B cell (primary cell): ENCODE results near the gene MAPK14. TPM values are rescaled to one million over a fixed set of nuclear protein-coding genes. Genes with fewer than 3 reads are reported as not detected.

Experiments
- ATAC-seq: fragments of 200-7000 bp; cut with Tn5 transposase; one replicate; pipeline ENCODE4 v1.10.0; 2021; ENCODE audit warnings: low read depth, mild to moderate bottlenecking, moderate number of reproducible peaks, moderate library complexity
- CTCF ChIA-PET: fragments of 350-600 bp; sonication (Branson Sonifier 250); formaldehyde crosslinking; loops from one replicate; lab custom pipeline; 2021; ENCODE audit warnings: antibody characterized with exemption, inconsistent platforms; lab: Charles Lee
- POLR2A ChIA-PET: fragments of 350-600 bp; sonication (Branson Sonifier 250); formaldehyde crosslinking; loops from one replicate; lab custom pipeline; 2021; ENCODE audit warnings: antibody characterized with exemption; lab: Charles Lee
- DNase-seq: peaks from one replicate; pipeline ENCODE4 v3.0.0; 2013
- H2AFZ ChIP-seq: 2 replicates; pipeline ENCODE4 v1.6.1; 2012; ENCODE audit warnings: mild to moderate bottlenecking, low read depth, low read length; ENCODE audit not compliant: insufficient read depth, poor library complexity, severe bottlenecking
- H3K27ac ChIP-seq, 2 donors: 1 replicate in 1 of 2; 2 replicates in 1 of 2; pipeline ENCODE4 v1.5.1; 2012 to 2013; ENCODE audit warnings: low read length in 2 of 2, mild to moderate bottlenecking in 2 of 2, moderate library complexity in 1 of 2
- H3K27me3 ChIP-seq, 4 experiments: fragments of 200-600 bp in 1 of 4; sonication (generic) in 1 of 4; replicated peaks in 1 of 4; 1 replicate in 2 of 4; 2 replicates in 2 of 4; pipeline versions ENCODE4 v1.6.1 to v1.7.0; 2013 to 2016; ENCODE audit warnings: low read length in 3 of 4, mild to moderate bottlenecking in 2 of 4, mixed read lengths in 1 of 4, moderate library complexity in 1 of 4; ENCODE audit not compliant: insufficient read depth in 4 of 4, control insufficient read depth in 3 of 4; ENCODE audit errors: control extremely low read depth in 1 of 4
- H3K36me3 ChIP-seq, 2 experiments: replicated peaks in 1 of 2; 1 replicate in 1 of 2; 2 replicates in 1 of 2; pipeline versions ENCODE4 v1.6.1 to v1.7.1; 2013; ENCODE audit warnings: low read length in 1 of 2; ENCODE audit not compliant: insufficient read depth in 2 of 2, control insufficient read depth in 1 of 2; ENCODE audit errors: control extremely low read depth in 1 of 2, extremely low read depth in 1 of 2
- H3K4me1 ChIP-seq, 2 donors: fragments of 200-600 bp in 1 of 2; sonication (generic) in 1 of 2; 1 replicate in 1 of 2; 2 replicates in 1 of 2; pipeline versions ENCODE4 v1.5.1 to v1.6.1; 2013 to 2017; ENCODE audit warnings: low read length in 2 of 2; ENCODE audit not compliant: control insufficient read depth in 2 of 2, insufficient read depth in 2 of 2
- H3K4me2 ChIP-seq: replicated peaks from 2 replicates; pipeline ENCODE3; 2012; ENCODE audit warnings: mild to moderate bottlenecking, low read depth, low read length; ENCODE audit not compliant: poor library complexity, severe bottlenecking
- H3K4me3 ChIP-seq, 5 experiments: fragments of 200-600 bp in 1 of 5; sonication (generic) in 1 of 5; 1 replicate in 3 of 5; 2 replicates in 2 of 5; pipeline versions ENCODE4 v1.5.1 to v1.7.0; 2011 to 2016; ENCODE audit warnings: low read length in 4 of 5, mild to moderate bottlenecking in 4 of 5, low read depth in 2 of 5, control low read depth in 1 of 5, moderate library complexity in 1 of 5; ENCODE audit not compliant: insufficient read depth in 1 of 5; ENCODE audit errors: control extremely low read depth in 1 of 5, extremely low read depth in 1 of 5
- H3K79me2 ChIP-seq: fragments of 200-600 bp; sonication (generic); one replicate; pipeline ENCODE4 v1.6.0; 2016; ENCODE audit warnings: low read length; ENCODE audit not compliant: control insufficient read depth, insufficient read depth
- H3K9ac ChIP-seq: fragments of 200-600 bp; sonication (generic); 2 replicates; pipeline ENCODE4 v1.6.1; 2017; ENCODE audit warnings: mild to moderate bottlenecking, low read length, moderate library complexity
- H3K9me3 ChIP-seq, 3 donors: one replicate each; pipeline versions ENCODE4 v1.6.1 to v1.7.1; 2013; ENCODE audit warnings: low read length in 2 of 3; ENCODE audit not compliant: control insufficient read depth in 2 of 3, insufficient read depth in 1 of 3; ENCODE audit errors: control extremely low read depth in 1 of 3
- H4K20me1 ChIP-seq: 2 replicates; pipeline ENCODE4 v1.6.0; 2012; ENCODE audit warnings: mild to moderate bottlenecking, low read length; ENCODE audit not compliant: insufficient read depth, control insufficient read depth, poor library complexity, severe bottlenecking
- H3K27ac Mint-ChIP-seq: one replicate; pipeline ENCODE4 v1.8.0; 2021; ENCODE audit warnings: mixed read lengths
- H3K27me3 Mint-ChIP-seq: one replicate; pipeline ENCODE4 v1.8.0; 2021; ENCODE audit warnings: mixed read lengths
- H3K4me1 Mint-ChIP-seq: one replicate; pipeline ENCODE4 v1.8.0; 2021; ENCODE audit warnings: mixed read lengths
- H3K4me3 Mint-ChIP-seq: one replicate; pipeline ENCODE4 v1.8.0; 2021; ENCODE audit warnings: mixed read lengths
- H3K9me3 Mint-ChIP-seq: one replicate; pipeline ENCODE4 v1.8.0; 2022; ENCODE audit warnings: mixed read lengths; ENCODE audit not compliant: insufficient read depth
- CTCF ChIP-seq: fragments of 200-600 bp; IDR thresholded peaks from one replicate; pipeline ENCODE4 v1.8.0; 2022; ENCODE audit warnings: antibody characterized with exemption, mild to moderate bottlenecking
- EZH2 ChIP-seq: IDR thresholded peaks from 2 replicates; pipeline ENCODE4 v1.6.1; 2012; ENCODE audit warnings: borderline replicate concordance, low read depth, mild to moderate bottlenecking, moderate library complexity, low read length; ENCODE audit not compliant: insufficient read depth, poor library complexity, severe bottlenecking
- WGBS: methylation state at CpG from one replicate; pipeline ENCODE4 v1.1.5; 2013; ENCODE audit warnings: missing lambda C conversion rate; ENCODE audit not compliant: insufficient coverage; 5-methylcytosine and 5-hydroxymethylcytosine counted together
- intact Hi-C: fragments of 100-400 bp; cut with micrococcal nuclease; formaldehyde crosslinking; loops from one replicate; pipeline ENCODE4 v1.10.0; 2022
- polyA plus RNA-seq: library from polyadenylated mRNA; depleted of rRNA; stranded (reverse); fragments of >200 nt; gene quantifications from 2 replicates; pipeline ENCODE4 v1.2.3, GENCODE V29; 2012
- total RNA-seq, 2 donors: library from RNA; stranded (reverse); fragments of 120-200 nt in 1 of 2; gene quantifications; 1 replicate in 1 of 2; 2 replicates in 1 of 2; pipeline versions ENCODE4 v1.2.3 to v1.2.4, GENCODE V29; 2013 to 2022

Gene MAPK14
- total and polyA plus RNA-seq, 2 donors (not counting 1 experiment from before 2014, with no cell fraction given): 19.5 to 50.4 TPM

GRCh38 chr6:36099869-36100483 lies 72.4 kb downstream of the MAPK14 start:
- H3K27me3 ChIP-seq: no peaks in the 10 kb centered on the region
- peaks cover 39% of the 10 kb centered on the region for H3K4me1 Mint-ChIP-seq
- H3K27me3 Mint-ChIP-seq: no peaks in the 10 kb centered on the region
- H3K9ac ChIP-seq: no peak overlapping the region
- H4K20me1 ChIP-seq: no peaks in the 10 kb centered on the region
- peaks cover 23% of the 10 kb centered on the region for H3K79me2 ChIP-seq
- WGBS: 30% methylated on average over 2 of the region's 6 CpGs
- intact Hi-C loops: loop anchor here (10.0 kb wide), 2 partner anchors 185 to 515 kb away; no protein-coding TSS in a partner anchor
- TF ChIP-seq CTCF: no peak
- TF ChIP-seq EZH2: no peak
- ATAC-seq (no peak), DNase-seq (peak; percentile 4)
- H3K4me3 Mint-ChIP-seq: no peak overlapping the region
- H3K9me3 Mint-ChIP-seq: no peaks in the 10 kb centered on the region
- ChIA-PET POLR2A (no interaction called here), CTCF (interaction anchor here (1.6 to 6.7 kb wide), 3 partner anchors 12 to 73 kb away, joined by 6 to 61 read pairs (median 7); partner anchors contain the start of gene MAPK14)
- H3K27ac Mint-ChIP-seq: peak overlapping the region; percentile 8
- H3K27ac ChIP-seq: peak overlapping the region; percentile 22 to 48
- no peak overlapping the region for H2AFZ ChIP-seq
- H3K4me1 ChIP-seq: peaks cover 26 to 29% of the 10 kb centered on the region in 2 donors
- H3K36me3 ChIP-seq: peaks cover 0 to 20% of the 10 kb centered on the region in 2 experiments
- H3K9me3 ChIP-seq: no peaks in the 10 kb centered on the region
- H3K4me3 ChIP-seq: no peak overlapping the region
- H3K4me2 ChIP-seq: no peak overlapping the region

DNA sequence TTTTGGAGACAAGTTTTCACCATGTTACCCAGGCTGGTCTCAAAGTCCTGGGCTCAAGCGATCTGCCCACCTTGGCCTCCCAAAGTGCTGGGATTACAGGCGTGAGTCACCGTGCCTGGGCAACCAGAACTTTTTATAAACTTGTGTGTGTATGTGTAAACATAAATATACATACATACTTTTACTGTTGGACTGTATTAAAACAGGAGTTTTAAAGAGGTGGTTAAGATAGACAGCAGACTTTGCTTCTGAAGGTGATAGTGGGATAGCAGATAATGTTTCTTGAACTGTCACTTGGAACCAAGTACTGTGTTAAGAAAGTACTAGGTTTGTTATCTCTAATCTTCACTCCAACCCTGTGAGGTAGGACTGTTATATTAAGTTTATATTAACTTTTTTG lies 74.1 kb downstream of the MAPK14 start:
- ChIA-PET CTCF (no interaction called here), POLR2A (no interaction called here)
- Histone ChIP-seq H3K4me2 (no peak overlapping the region), H3K4me1 (peaks cover 20 to 24% of the 10 kb centered on the region in 2 donors), H4K20me1 (no peaks in the 10 kb centered on the region), H2AFZ (no peak overlapping the region), H3K36me3 (peaks cover 0 to 27% of the 10 kb centered on the region in 2 experiments), H3K27ac (no peak overlapping the region), H3K9ac (no peak overlapping the region), H3K4me3 (no peak overlapping the region), H3K9me3 (no peaks in the 10 kb centered on the region), H3K27me3 (no peaks in the 10 kb centered on the region), H3K79me2 (peaks cover 31% of the 10 kb centered on the region)
- intact Hi-C loops: no loop called here
- peaks cover 33% of the 10 kb centered on the region for H3K4me1 Mint-ChIP-seq
- ATAC-seq (no peak), DNase-seq (no peak)
- WGBS: 100% methylated on average over 1 of the region's 3 CpGs
- no peak overlapping the region for H3K4me3 Mint-ChIP-seq
- no peaks in the 10 kb centered on the region for H3K9me3 Mint-ChIP-seq
- H3K27me3 Mint-ChIP-seq: no peaks in the 10 kb centered on the region
- no peak overlapping the region for H3K27ac Mint-ChIP-seq
- TF ChIP-seq EZH2 (no peak), CTCF (no peak)
